ENCODE results near the gene AMOTL1.
"Not testable (repeated sequence)": the region's sequence is repeated elsewhere in the genome, so short reads cannot be mapped to it uniquely, and the experiment has no call there.

AMOTL1 gene

GRCh38 chr11:94794287-94795168 lies 26.4 kb downstream of the AMOTL1 start:
- DNase-seq: no peak

GRCh38 chr11:94795476-94796189 lies 27.5 kb downstream of the AMOTL1 start:
- no peak for DNase-seq

GRCh38 chr11:94796190-94796580 lies 28.0 kb downstream of the AMOTL1 start:
- DNase-seq: no peak

- no peak for DNase-seq
Measured at GRCh38 chr11:94796863-94797262, 28.7 kb downstream of the AMOTL1 start.

GRCh38 chr11:94799726-94800125 lies 31.6 kb downstream of the AMOTL1 start:
- DNase-seq: no peak

- no peak for DNase-seq
Measured at GRCh38 chr11:94800414-94800813, 32.3 kb downstream of the AMOTL1 start.

- DNase-seq: no peak
Measured at GRCh38 chr11:94801866-94802460, 33.8 kb downstream of the AMOTL1 start.

- DNase-seq: no peak
Measured at GRCh38 chr11:94802501-94802900, 34.3 kb downstream of the AMOTL1 start.

- DNase-seq: no peak
Measured at GRCh38 chr11:94803491-94803890, 35.3 kb downstream of the AMOTL1 start.

GRCh38 chr11:94804874-94805273 lies 36.7 kb downstream of the AMOTL1 start:
- DNase-seq: no peak

GRCh38 chr11:94806014-94806413 lies 37.9 kb downstream of the AMOTL1 start:
- no peak for DNase-seq

GRCh38 chr11:94806419-94806818 lies 38.3 kb downstream of the AMOTL1 start:
- DNase-seq: no peak

GRCh38 chr11:94809251-94809650 lies 41.1 kb downstream of the AMOTL1 start:
- DNase-seq: no peak

- DNase-seq: not testable (repeated sequence)
Measured at GRCh38 chr11:94812724-94813720, 44.9 kb downstream of the AMOTL1 start.

GRCh38 chr11:94814272-94814976 lies 46.3 kb downstream of the AMOTL1 start:
- no peak for DNase-seq

GRCh38 chr11:94815705-94816344 lies 47.7 kb downstream of the AMOTL1 start:
- DNase-seq: no peak

- DNase-seq: no peak
Measured at GRCh38 chr11:94820480-94820879, 52.3 kb downstream of the AMOTL1 start.

GRCh38 chr11:94821439-94821838 lies 53.3 kb downstream of the AMOTL1 start:
- no peak for DNase-seq

- no peak for DNase-seq
Measured at GRCh38 chr11:94822080-94822479, 53.9 kb downstream of the AMOTL1 start.

- DNase-seq: no peak
Measured at GRCh38 chr11:94823102-94823732, 55.1 kb downstream of the AMOTL1 start.

- DNase-seq: no peak
Measured at GRCh38 chr11:94825031-94825430, 56.9 kb downstream of the AMOTL1 start.

Data from stimulated activated CD4-positive, alpha-beta T cell treated with anti-CD3 and anti-CD28 coated beads, Interleukin-2, amount 100 ng/mL, for 48 hours (primary cell).